ENCODE measurements around the gene ATP8A2.

DNA sequence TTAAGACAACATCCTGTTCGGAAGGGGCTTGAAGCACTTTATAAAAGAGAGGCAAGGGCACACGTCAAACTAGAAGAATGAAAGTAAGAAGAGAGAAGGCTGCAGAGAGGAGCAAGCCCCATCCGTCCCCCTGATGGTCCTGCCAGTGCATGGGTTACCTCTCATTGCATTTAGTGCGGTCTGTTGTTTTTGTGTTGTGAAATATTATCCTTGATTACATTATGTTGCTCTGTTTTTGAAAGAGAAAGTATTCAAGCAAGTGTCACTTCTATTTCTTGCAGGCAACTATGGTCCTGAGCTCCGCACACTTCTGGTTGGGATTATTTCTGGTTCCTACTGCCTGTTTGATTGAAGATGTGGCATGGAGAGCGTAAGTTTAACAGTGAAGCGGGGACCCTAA is 589.5 kb downstream of the ATP8A2 start:
- TF ChIP-seq NFYB (CRISPR knock-in tag; conservative IDR thresholded peaks at IDR 0.05; ENCODE audit: low read depth): no peak
- TF ChIP-seq, protein P1, sequence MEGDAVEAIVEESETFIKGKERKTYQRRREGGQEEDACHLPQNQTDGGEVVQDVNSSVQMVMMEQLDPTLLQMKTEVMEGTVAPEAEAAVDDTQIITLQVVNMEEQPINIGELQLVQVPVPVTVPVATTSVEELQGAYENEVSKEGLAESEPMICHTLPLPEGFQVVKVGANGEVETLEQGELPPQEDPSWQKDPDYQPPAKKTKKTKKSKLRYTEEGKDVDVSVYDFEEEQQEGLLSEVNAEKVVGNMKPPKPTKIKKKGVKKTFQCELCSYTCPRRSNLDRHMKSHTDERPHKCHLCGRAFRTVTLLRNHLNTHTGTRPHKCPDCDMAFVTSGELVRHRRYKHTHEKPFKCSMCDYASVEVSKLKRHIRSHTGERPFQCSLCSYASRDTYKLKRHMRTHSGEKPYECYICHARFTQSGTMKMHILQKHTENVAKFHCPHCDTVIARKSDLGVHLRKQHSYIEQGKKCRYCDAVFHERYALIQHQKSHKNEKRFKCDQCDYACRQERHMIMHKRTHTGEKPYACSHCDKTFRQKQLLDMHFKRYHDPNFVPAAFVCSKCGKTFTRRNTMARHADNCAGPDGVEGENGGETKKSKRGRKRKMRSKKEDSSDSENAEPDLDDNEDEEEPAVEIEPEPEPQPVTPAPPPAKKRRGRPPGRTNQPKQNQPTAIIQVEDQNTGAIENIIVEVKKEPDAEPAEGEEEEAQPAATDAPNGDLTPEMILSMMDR (IDR thresholded peaks at IDR 0.05): no peak
- TF ChIP-seq MAX (CRISPR knock-in tag; IDR thresholded peaks at IDR 0.05): no peak
- TF ChIP-seq ZNF138 (CRISPR knock-in tag; conservative IDR thresholded peaks at IDR 0.05): no peak
- TF ChIP-seq HMGA2 (CRISPR knock-in tag; IDR thresholded peaks at IDR 0.05): no peak
- TF ChIP-seq, protein P2, sequence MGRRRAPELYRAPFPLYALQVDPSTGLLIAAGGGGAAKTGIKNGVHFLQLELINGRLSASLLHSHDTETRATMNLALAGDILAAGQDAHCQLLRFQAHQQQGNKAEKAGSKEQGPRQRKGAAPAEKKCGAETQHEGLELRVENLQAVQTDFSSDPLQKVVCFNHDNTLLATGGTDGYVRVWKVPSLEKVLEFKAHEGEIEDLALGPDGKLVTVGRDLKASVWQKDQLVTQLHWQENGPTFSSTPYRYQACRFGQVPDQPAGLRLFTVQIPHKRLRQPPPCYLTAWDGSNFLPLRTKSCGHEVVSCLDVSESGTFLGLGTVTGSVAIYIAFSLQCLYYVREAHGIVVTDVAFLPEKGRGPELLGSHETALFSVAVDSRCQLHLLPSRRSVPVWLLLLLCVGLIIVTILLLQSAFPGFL (CRISPR knock-in tag; IDR thresholded peaks at IDR 0.05; ENCODE audit: borderline replicate concordance): no peak
- TF ChIP-seq ATF2 (CRISPR knock-in tag; IDR thresholded peaks at IDR 0.05; ENCODE audit: borderline replicate concordance, low read depth): no peak
- no peak for TF ChIP-seq PRDM15 (CRISPR knock-in tag; IDR thresholded peaks at IDR 0.05)
- TF ChIP-seq, protein P3, sequence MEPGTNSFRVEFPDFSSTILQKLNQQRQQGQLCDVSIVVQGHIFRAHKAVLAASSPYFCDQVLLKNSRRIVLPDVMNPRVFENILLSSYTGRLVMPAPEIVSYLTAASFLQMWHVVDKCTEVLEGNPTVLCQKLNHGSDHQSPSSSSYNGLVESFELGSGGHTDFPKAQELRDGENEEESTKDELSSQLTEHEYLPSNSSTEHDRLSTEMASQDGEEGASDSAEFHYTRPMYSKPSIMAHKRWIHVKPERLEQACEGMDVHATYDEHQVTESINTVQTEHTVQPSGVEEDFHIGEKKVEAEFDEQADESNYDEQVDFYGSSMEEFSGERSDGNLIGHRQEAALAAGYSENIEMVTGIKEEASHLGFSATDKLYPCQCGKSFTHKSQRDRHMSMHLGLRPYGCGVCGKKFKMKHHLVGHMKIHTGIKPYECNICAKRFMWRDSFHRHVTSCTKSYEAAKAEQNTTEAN (CRISPR knock-in tag; IDR thresholded peaks at IDR 0.05): no peak
- no peak for TF ChIP-seq E2F4 (CRISPR knock-in tag; IDR thresholded peaks at IDR 0.05; ENCODE audit: borderline replicate concordance, low read depth)
- no peak for TF ChIP-seq FOXK1 (CRISPR knock-in tag; IDR thresholded peaks at IDR 0.05)
- no peak for TF ChIP-seq ZSCAN18 (CRISPR knock-in tag; IDR thresholded peaks at IDR 0.05)
- TF ChIP-seq NR2C2 (CRISPR knock-in tag; IDR thresholded peaks at IDR 0.05): no peak
- TF ChIP-seq, protein P4, sequence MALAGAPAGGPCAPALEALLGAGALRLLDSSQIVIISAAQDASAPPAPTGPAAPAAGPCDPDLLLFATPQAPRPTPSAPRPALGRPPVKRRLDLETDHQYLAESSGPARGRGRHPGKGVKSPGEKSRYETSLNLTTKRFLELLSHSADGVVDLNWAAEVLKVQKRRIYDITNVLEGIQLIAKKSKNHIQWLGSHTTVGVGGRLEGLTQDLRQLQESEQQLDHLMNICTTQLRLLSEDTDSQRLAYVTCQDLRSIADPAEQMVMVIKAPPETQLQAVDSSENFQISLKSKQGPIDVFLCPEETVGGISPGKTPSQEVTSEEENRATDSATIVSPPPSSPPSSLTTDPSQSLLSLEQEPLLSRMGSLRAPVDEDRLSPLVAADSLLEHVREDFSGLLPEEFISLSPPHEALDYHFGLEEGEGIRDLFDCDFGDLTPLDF (CRISPR knock-in tag; IDR thresholded peaks at IDR 0.05): no peak

All from WTC11 (cell line).